Endothelial cell of hepatic sinusoid (primary cell): Measurements from ENCODE around the gene SLC3A2.

ENCODE experiments used
- in situ Hi-C: cut with HindIII; loops from 2 replicates; pipeline ENCODE4 v1.10.0; 2017; ENCODE audit warnings: low sequenced_read_pairs

Gene SLC3A2

DNA sequence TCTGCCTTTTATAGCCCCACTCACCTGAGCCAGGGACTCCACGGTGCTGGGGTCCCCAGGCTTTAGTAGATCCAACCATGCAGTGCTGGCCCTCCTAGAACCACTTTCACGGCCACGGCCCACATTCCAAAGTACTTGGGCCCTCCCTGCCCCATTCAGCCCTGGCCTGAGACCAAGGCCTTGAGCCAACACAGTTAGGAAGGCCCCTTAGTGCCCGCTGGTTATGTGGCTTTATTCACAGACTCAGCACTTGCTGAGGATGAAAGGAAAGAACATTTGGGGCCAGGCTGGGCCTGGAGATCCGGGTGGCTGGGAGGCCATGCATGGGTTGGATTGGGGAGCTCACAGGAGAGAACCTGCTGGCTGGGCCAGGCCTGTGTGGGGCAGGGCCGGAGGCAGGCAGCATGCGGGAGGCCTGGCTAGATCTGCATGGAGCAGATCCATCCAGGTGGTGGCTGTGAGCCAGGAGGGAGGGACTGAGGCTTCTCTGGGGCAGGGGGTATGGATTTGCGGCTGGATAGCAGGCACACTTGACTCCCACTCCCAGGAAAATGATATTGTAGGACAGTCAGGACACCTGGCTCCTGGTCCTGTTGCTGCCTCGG is 27.9 kb downstream of the SLC3A2 start:
- in situ Hi-C loops, result loop anchor here (10.0 kb wide), 1 partner anchor 96 kb away; no protein-coding TSS in a partner anchor

DNA sequence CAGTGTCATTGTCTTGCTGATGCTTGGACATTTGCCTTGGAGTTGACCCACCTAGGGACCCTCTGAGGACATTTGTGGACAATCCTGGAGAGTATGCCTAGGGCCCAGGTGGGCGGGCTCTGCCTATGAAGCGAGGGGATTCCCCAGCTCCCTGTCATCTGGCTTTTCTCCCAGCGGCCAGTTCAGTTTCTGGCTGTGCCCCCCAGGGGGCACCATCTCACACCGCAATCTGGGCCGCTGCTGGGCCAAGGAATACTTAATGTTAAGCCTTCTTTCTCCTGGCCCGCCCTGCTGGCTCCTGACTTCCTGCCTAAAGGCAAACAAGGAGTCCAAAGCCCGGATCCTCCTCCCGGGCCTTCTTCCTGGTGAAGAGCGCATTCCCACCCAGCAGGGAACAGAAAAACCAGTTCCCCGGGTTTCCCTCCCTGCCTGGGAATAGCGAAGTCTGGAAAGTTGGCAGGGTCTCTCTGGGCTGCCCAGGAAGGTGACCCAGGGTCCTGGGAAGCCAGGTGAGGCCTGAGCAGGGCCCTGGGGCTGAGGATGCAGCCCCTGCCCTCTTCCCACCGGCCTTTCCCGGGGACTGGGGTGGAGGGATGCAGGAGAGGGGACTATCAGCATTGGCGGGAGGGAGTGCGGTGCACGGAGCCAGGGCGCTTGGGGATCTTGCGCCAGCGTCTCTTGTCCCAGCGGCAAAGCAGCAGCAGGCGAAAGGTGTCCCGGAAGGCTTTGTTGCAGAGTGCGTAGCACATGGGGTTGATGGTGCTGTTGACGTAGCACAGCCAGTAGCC is 28.6 kb downstream of the SLC3A2 start:
- in situ Hi-C loops, result loop anchor here (10.0 kb wide), 1 partner anchor 96 kb away; no protein-coding TSS in a partner anchor

DNA sequence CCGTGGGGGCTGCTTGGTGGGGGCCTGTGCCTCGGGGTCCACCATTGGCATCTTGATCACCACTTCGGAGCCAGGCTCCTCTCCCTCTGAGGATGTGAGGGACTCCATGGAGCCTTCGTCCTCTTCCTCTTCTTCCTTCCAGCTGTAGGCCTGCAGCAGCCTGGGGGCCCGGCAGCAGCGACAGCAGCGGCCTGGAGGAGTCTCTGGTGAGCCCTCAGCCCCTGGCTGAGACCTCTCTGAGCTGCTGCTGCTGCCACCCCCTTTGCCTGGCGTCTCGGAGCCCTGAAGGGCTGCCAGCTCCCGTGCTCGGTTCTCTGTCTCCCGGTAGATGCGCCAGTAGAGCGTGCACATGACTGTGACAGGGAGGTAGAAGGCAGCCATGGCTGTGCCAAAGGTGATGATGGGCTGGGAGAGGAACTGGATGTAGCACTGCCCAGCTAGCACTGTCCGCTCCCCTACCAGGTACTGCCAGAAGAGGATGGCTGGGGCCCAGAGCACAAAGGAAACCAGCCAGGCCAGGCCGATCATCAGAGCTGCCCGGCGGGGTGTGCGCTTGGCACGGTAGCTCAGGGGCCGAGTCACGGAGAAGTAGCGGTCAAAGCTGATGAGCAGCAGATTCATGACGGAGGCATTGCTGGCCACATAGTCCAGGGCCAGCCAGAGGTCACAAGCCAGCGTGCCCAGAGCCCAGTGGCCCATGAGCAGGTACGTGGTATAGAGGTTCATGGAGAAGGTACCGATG is 29.6 kb downstream of the SLC3A2 start:
- in situ Hi-C loops, result no loop called here

DNA sequence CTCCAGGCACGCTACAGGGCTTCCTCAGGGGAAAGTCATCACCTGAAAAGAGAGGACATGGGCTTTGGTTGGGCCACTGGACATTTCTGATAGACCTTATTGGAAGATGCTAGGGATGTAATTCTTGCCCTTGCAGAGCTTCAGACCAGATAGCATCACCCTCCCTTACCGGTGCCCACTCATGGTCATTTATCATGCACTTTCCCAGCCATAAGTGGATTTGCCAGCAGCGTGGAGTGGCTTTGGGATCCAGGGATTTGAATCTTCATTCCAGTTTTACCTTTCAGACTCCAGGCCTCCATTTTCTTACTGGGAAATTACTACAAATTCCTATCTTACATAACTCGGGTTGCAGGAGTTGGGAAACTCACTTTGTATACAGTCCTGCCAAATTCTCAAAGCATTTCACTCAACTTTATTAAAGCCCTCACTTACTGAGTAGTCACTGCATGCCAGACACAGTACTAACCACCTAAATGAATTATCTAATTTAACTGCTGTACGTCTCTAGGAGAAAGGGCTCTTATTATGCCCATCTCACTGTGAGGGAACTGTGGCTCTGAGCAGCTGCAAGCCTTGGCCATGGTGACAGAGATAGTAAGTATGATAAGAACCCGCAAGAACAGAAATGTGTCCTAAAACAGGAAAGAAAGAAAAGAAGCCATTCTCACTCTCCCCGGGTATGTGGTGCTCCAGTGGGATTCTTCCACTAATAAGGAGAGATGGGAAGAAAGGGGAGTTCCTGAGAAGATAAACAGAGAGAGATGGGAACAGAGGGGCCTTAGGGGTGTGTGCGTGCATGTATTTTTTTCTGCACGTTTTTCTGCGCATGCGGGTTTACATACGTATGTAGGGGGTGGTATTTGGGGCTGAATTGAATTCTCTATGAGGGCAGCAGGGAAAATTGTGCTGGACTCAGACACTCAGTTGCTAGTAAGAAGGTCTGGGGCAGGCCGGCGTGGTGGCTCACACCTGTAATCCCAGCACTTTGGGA is 30.7 kb downstream of the SLC3A2 start:
- in situ Hi-C loops, result no loop called here

DNA sequence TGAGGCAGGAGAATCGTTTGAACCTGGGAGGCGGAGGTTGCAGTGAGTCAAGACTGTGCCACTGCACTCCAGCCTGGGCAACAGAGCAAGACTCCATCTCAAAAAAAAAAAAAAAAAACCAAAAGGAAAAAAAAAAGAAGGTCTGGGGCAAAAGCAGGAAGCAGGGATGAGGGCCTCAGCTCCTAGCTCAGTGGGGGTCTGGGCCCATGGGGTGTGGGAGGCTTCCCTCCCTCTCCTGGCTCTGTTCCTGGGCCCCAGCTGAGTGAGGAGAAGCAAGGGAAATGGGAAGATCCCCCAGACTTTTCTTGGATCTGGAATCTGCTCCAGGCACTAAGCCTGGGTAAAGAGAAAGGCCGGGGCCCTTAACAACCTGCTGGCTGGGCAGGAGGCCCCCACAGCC is 31.6 kb downstream of the SLC3A2 start:
- in situ Hi-C loops, result no loop called here

DNA sequence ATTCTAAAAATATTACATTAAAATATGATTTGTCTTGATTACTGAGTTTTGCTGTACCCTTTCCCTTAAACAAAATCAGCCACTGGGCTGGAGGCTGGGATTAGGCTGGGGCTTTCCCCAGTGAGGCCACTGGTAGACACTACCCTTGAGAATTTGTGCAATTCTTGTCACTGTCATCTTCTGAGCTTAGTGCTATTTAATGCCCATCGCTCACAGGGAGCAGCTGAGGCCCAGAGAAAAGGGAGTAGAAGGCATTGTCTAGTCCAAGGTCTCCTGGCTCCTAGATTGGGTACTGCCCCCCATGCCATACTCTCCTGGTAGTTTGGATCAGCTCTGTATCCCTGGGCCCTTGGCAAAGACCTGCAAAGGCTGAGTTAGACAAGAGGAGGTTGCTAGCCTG is 33.7 kb downstream of the SLC3A2 start:
- in situ Hi-C loops, result no loop called here

DNA sequence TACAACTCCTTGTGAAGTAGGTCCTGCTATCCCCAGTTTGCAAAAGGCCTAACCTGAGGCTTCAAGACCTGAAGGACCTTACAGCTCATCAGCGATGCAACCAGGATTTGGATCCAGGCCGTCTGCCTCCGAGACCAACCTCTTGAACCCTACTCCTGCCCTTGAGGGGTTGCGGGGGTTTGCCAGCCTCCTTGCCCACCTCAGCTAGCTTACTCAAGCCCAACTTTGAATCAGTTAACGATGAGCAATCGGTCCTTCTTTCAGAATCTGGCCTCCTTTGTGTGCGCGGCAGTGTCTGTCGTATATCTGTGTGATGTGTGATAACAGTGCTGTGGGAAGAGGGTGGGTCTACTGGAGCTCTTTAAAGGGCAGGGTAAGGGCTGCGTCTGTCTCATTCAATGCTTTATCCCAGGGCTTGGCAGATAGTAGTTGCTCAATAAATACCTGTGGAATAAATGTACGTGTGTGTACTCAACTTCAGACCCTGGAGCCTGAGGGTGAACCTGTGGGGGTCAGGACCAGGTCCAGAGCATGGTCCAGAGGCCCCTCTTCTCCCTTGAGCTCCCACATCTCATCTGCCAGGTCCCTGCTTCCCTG is 37.3 kb downstream of the SLC3A2 start:
- in situ Hi-C loops, result no loop called here

DNA sequence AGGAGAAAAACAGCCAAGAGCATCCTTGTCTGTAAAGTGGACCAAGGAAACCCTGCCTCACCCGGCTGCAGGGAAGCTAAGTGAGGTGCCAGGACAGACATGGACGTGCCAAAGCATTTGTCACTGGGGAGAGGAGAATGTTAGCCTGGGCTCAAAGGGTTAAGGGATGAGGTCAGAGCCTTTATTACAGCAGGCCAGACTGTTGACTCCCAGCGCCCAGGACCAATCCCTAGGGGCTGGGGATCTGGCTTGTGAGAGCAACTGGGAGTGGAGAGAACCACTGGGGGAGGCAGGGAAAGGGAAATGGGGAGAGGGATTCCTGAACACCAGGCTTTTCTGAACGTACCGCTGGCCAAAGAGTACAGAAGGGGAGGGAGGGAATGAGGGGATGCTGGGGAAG is 37.8 kb downstream of the SLC3A2 start:
- in situ Hi-C loops, result no loop called here

DNA sequence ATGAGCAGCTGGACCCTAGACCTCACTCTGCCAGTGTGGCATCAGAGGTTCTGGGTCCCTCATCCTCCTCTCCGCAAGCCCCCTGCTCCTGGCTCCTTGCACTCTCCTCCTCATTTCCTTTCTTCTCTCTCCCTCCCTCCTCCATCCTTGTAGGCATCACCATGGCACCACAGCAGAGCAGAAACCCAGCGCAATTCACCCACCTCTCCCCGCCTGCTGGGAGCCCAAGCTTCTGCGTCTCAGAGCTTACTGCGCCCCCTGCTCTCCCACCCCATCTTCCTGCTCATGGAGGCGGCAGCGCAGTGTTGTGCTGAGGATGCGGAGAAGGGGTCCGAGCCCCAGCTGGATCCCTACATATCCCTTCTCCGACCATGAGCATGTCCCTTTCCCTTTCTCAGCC is 38.8 kb downstream of the SLC3A2 start:
- in situ Hi-C loops, result no loop called here

DNA sequence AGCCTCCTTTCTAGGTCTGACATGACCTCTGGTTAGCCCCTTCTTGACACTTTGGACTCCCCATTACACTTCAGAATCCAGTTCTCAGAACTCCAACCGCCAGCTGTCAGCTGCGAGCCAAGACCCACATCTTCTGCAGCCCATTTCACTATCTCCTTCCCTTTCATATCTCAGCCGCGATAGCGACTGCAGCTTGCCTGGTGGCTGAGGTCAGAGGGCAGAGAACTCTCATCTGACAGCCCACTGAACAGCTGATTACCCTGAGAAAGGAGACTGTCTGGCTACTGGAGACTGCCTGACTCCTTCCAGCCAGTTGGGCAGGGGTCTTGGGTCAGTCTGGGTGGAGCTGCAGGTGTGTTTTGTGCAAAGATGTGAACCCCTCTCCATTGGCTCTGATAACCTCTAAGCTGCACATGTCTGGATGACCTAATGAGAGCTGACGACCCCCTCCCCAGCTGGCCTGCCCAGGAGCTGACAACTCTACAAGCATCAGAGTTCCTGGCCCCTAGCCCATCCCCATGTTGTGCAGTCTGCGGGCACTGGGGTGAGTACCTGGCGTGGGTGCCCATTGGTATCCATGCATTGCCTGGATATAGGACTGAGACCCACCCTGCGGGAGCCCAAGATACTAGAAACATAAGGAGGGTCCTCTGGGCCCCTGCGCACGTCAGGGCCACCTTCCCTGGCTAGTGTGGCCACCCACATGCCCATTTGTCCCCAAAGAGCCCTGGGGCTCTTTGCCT is 39.4 kb downstream of the SLC3A2 start:
- in situ Hi-C loops, result no loop called here

DNA sequence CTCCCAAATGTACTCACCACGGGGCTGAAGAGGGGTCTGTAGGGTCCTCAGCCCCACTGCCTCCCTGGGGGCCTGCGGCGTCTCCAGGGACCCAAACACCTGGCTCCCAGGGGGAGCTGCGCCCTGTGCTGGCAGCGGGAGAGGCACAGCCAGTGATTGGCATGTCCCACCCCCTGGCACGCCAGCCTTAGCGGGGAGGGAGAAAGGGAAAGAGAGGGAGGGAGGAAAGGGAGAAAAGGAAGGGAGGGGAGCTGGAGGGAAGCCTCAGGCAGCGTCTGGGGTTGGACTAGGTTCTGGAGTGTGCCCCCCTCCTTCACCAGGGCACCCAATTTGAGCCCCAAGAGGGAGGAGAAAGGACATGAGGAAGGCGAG is 40.5 kb downstream of the SLC3A2 start, which contains the start of gene CHRM1:
TSS of gene CHRM1 (minus strand) at position 163 of the 372 bp plus-strand sequence. CDS start 10,263 bp downstream, outside the sequence.
- in situ Hi-C loops, result no loop called here

DNA sequence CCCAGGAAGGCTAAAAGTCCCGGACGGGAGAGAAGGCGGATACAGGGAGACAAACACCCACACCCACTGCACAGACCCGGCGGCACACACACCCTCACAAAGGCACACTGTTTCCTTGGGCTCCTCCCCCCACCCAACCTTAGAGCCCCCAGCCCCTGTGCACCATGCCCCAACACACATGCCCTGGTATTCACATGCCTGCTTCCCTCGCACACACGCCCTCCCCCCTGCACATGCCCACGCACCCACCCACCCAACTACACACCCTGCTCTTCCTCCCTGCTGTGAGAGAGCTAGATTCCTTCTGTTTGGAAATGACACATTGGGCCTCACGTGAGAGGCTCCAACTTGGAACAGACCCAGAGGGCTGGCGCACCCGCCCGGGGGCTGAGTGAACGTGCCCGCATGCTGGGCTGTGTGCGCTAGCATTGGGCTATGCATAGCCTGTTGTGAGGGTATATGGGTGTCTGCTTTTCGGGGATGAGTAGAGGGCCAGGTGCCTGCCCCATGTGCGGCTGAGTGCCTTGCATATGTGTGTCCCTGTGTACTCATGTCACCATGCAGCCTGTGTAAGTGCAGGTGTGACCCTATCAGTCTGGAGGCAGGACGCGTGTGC is 41.0 kb downstream of the SLC3A2 start:
- in situ Hi-C loops, result no loop called here

DNA sequence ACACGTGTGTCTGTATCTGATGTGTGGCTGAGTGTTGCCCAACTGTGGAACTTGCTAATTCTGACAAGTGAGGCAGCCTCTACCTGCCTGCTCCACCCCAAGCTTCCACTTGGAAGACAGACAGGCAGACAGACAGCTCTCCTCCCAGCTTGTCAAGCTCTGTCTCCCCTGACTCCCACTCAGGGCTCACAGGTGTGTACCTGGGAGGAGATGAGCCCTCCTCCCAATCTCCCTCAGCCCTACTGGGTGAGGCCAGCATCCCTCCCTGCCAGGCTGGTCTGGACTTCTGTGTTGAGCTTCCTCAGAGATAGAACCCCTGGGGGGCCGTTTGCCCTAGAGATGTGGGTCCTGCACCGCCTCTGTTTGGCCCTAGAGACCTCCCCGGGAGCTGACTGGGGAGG is 41.5 kb downstream of the SLC3A2 start:
- in situ Hi-C loops, result no loop called here

DNA sequence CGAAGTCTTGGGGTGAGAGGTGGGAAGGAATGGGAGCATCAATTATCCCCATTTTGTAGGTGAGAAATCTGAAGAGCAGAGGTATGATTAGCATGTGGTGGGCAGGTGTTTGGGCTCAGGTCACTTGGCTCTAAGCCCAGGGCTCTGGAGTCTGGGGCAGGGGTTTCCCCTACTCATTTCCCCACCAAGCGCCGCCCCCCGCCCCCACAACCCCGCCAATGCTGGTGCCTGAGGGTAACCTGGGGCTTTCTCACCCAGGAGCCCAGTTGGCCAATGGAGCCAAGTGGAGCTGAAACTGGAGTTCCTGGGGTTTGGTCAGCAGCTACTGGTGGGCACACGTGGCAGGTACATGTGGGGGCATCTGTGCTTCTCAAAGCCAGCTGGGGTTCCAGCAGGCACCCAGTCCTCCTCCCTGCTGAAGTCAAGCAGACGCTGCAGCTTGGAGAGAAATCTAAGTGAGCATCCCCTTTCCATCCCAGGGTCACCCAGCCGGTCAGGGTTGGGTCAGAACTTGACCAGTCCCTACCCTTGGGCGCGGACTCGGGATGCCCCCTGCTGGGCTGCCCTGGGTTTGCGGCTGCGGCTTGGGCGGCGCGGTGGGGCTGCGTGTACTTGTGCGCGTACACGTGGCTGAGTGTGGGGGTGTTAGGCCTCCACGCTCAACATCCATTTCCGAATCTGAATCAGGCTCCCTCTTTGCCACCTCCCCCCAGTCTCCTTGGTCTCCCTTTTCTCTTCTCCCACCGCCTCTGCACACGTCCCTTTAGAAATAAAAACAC is 42.1 kb downstream of the SLC3A2 start:
- in situ Hi-C loops, result no loop called here

DNA sequence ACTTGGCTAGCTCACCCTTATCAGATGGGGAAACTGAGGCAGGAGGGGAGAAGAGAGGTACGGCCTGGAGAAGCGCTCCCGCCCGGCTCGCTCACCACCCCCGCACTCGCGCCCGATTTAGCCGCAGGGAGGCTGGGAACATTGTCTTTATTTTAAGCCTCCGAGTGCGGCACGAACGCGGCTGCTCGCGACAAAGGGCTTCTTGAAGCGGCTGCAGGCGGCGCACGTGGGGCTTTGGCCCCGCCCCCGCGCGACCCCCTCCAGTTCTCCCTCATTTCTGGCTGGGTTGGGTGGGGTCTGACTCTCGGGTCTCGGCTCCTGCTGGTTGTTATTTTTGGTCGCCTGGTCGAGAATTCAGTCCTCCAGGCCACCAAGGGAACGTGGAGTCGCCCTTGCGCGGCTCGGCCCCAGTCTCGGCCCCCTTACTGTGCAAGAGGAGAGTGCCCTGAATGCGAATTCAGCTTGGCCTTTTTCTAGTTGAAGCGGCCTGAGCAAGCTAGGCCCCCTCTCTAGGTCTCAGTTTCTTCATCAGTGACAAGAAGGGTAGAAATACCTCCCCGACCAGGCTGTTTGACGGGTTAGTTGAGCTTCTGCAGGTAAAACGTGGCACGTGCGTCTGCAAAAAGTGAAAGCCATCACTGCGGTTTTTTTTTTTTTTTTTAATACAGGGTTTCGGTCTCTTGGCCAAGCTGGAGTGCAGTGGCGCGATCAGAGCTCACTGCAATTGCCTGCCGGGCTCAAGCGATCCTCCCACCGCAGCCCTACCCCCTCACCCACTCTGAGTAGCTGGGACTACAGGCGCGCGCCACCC is 43.1 kb downstream of the SLC3A2 start:
- in situ Hi-C loops, result no loop called here

DNA sequence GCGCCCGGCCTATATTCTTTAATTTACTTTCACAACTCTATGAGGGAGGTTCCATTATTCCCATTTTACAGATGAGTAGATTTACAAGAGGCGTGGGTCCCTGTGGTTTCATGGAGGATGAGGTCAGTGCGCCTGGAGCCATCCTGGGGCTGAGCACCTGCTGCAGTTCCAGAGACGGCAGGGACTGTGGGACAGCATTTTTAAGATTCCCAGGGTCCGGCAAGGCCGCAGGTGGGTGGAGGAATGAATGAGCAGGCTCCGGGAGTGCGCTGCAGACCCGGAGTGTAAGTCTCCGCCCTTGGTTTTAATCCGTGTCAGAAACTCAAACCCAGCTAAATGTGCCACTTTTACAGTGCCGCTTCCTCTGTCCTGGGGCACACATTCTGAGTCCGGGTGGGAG is 44.6 kb downstream of the SLC3A2 start:
- in situ Hi-C loops, result no loop called here
